H9 (cell line): ENCODE data around the gene SLC6A3. TPM values are rescaled to one million over a fixed set of nuclear protein-coding genes. Genes with fewer than 3 reads are reported as not detected.
A peak's percentile ranks its signal among the peaks of the same experiment; 100 is the strongest.

ENCODE experiments used
- DNase-seq: peaks from one replicate; pipeline ENCODE4 v3.0.0-alpha.2; 2017
- H2AFZ ChIP-seq: one replicate; pipeline ENCODE4 v1.6.1; 2013; ENCODE audit warnings: mild to moderate bottlenecking, low read length, control low read depth, moderate library complexity
- H2AK5ac ChIP-seq: 2 replicates; pipeline ENCODE4 v1.6.1; 2013; ENCODE audit warnings: low read length, control low read depth, mixed read lengths; ENCODE audit not compliant: insufficient read length
- H2BK120ac ChIP-seq: one replicate; pipeline ENCODE4 v1.6.1; 2013; ENCODE audit warnings: low read depth, mild to moderate bottlenecking, low read length, control low read depth, inconsistent platforms; ENCODE audit not compliant: poor library complexity, severe bottlenecking
- H2BK12ac ChIP-seq: 2 replicates; pipeline ENCODE4 v1.6.1; 2013; ENCODE audit warnings: low read length, control low read depth, mixed read lengths, low read depth; ENCODE audit not compliant: insufficient read length
- H2BK15ac ChIP-seq: 2 replicates; pipeline ENCODE4 v1.6.1; 2013; ENCODE audit warnings: low read depth, low read length, control low read depth
- H2BK20ac ChIP-seq: one replicate; pipeline ENCODE4 v1.6.1; 2013; ENCODE audit warnings: low read depth, mild to moderate bottlenecking, low read length, control low read depth, inconsistent platforms; ENCODE audit not compliant: poor library complexity, severe bottlenecking
- H2BK5ac ChIP-seq: 2 replicates; pipeline ENCODE4 v1.6.1; 2013; ENCODE audit warnings: low read length, control low read depth, mixed read lengths; ENCODE audit not compliant: insufficient read length
- H3K14ac ChIP-seq: 2 replicates; pipeline ENCODE4 v1.6.1; 2013; ENCODE audit warnings: low read length, control low read depth; ENCODE audit not compliant: insufficient read depth
- H3K18ac ChIP-seq: 2 replicates; pipeline ENCODE4 v1.6.1; 2013; ENCODE audit warnings: low read depth, mild to moderate bottlenecking, mixed read lengths, low read length, control low read depth; ENCODE audit not compliant: insufficient read length
- H3K23ac ChIP-seq: 2 replicates; pipeline ENCODE4 v1.6.1; 2013; ENCODE audit warnings: low read length, control low read depth, mixed read lengths, low read depth; ENCODE audit not compliant: insufficient read length
- H3K23me2 ChIP-seq: 2 replicates; pipeline ENCODE4 v1.6.1; 2013; ENCODE audit warnings: low read depth, mild to moderate bottlenecking, mixed read lengths, low read length, control low read depth; ENCODE audit not compliant: insufficient read length, poor library complexity, severe bottlenecking
- H3K27ac ChIP-seq: 2 replicates; pipeline ENCODE4 v1.5.1; 2013; ENCODE audit warnings: low read length, control low read depth, mixed read lengths, low read depth; ENCODE audit not compliant: insufficient read length
- H3K27me3 ChIP-seq: 2 replicates; pipeline ENCODE4 v1.6.1; 2013; ENCODE audit warnings: low read length, control low read depth, inconsistent platforms; ENCODE audit not compliant: insufficient read depth
- H3K4ac ChIP-seq: 2 replicates; pipeline ENCODE4 v1.6.1; 2013; ENCODE audit warnings: low read depth, mild to moderate bottlenecking, control low read depth, inconsistent platforms, low read length, moderate library complexity
- H3K4me1 ChIP-seq: 2 replicates; pipeline ENCODE4 v1.6.1; 2013; ENCODE audit warnings: low read length, control low read depth, inconsistent platforms; ENCODE audit not compliant: insufficient read depth
- H3K4me2 ChIP-seq: 2 replicates; pipeline ENCODE4 v1.6.1; 2013; ENCODE audit warnings: low read length, control low read depth, mixed read lengths; ENCODE audit not compliant: insufficient read length, insufficient read depth
- H3K56ac ChIP-seq: 2 replicates; pipeline ENCODE4 v1.6.1; 2013; ENCODE audit warnings: low read depth, mild to moderate bottlenecking, mixed read lengths, low read length, control low read depth; ENCODE audit not compliant: insufficient read length
- H3K79me1 ChIP-seq: 2 replicates; pipeline ENCODE4 v1.6.1; 2013; ENCODE audit warnings: low read depth, mild to moderate bottlenecking, moderate library complexity, low read length, control low read depth, inconsistent platforms; ENCODE audit not compliant: insufficient read depth, poor library complexity, severe bottlenecking
- H3K79me2 ChIP-seq: 2 replicates; pipeline ENCODE4 v1.6.1; 2013; ENCODE audit warnings: low read length, control low read depth, inconsistent platforms; ENCODE audit not compliant: insufficient read depth
- H3K9ac ChIP-seq: 2 replicates; pipeline ENCODE4 v1.6.1; 2013; ENCODE audit warnings: low read length, control low read depth, mixed read lengths; ENCODE audit not compliant: insufficient read length; ENCODE audit errors: extremely low read depth
- H3K9me3 ChIP-seq: one replicate; pipeline ENCODE4 v1.6.1; 2013; ENCODE audit warnings: low read depth, low read length, inconsistent platforms; ENCODE audit not compliant: control insufficient read depth
- H3T11ph ChIP-seq: one replicate; pipeline ENCODE4 v1.6.1; 2013; ENCODE audit warnings: mild to moderate bottlenecking, low read length, control low read depth, inconsistent platforms
- H4K20me1 ChIP-seq: one replicate; pipeline ENCODE4 v1.6.1; 2013; ENCODE audit not compliant: control insufficient read depth, insufficient read length, insufficient read depth
- H4K5ac ChIP-seq: 2 replicates; pipeline ENCODE4 v1.6.1; 2013; ENCODE audit warnings: low read depth, mild to moderate bottlenecking, mixed read lengths, low read length, control low read depth; ENCODE audit not compliant: insufficient read length
- H4K8ac ChIP-seq: replicated peaks from 2 replicates; pipeline ENCODE4 v1.6.1; 2013; ENCODE audit warnings: low read length, control low read depth, mixed read lengths, low read depth; ENCODE audit not compliant: insufficient read length
- H4K91ac ChIP-seq: 2 replicates; pipeline ENCODE4 v1.6.1; 2013; ENCODE audit warnings: low read depth, mild to moderate bottlenecking, moderate library complexity, mixed read lengths, low read length, control low read depth; ENCODE audit not compliant: insufficient read length
- H3K27ac Mint-ChIP-seq, 3 experiments: 2 replicates in 2 of 3; 3 replicates in 1 of 3; pipeline ENCODE4 v1.8.0; 2020 to 2021; ENCODE audit warnings: mixed read lengths in 3 of 3, mild to moderate bottlenecking in 1 of 3, moderate library complexity in 1 of 3
- H3K27me3 Mint-ChIP-seq: 2 replicates; pipeline ENCODE4 v1.8.0; 2021; ENCODE audit warnings: low read depth, mild to moderate bottlenecking, moderate library complexity, mixed read lengths
- H3K36me3 Mint-ChIP-seq, 3 experiments: 2 replicates in 2 of 3; 3 replicates in 1 of 3; pipeline ENCODE4 v1.8.0; 2020 to 2021; ENCODE audit warnings: low read depth in 3 of 3, mixed read lengths in 3 of 3; ENCODE audit not compliant: insufficient read depth in 1 of 3
- H3K4me1 Mint-ChIP-seq, 2 experiments: 2 replicates each; pipeline ENCODE4 v1.8.0; 2020; ENCODE audit warnings: mixed read lengths in 2 of 2
- H3K4me3 Mint-ChIP-seq, 2 experiments: 2 replicates in 1 of 2; 3 replicates in 1 of 2; pipeline ENCODE4 v1.8.0; 2020 to 2021; ENCODE audit warnings: mild to moderate bottlenecking in 2 of 2, mixed read lengths in 2 of 2, moderate library complexity in 1 of 2
- H3K9me3 Mint-ChIP-seq, 2 experiments: 2 replicates in 1 of 2; 3 replicates in 1 of 2; pipeline ENCODE4 v1.8.0; 2020; ENCODE audit warnings: mild to moderate bottlenecking in 2 of 2, mixed read lengths in 2 of 2, moderate library complexity in 1 of 2
- WGBS: extraction: QIAGEN DNeasy Blood & Tissue Kit; methylation state at CpG from one replicate; pipeline ENCODE4 v1.1.7; 2013; ENCODE audit warnings: missing lambda C conversion rate, low lambda C conversion rate, mixed read lengths; ENCODE audit not compliant: insufficient read length; ENCODE audit errors: extremely low coverage; 5-methylcytosine and 5-hydroxymethylcytosine counted together
- total RNA-seq: library from RNA; stranded (reverse); gene quantifications from 2 replicates; pipeline ENCODE4 v1.2.1, GENCODE V29; 2021
- TF ChIP-seq, protein P1 (sequence below): fragments of 200-600 bp; sonication (generic); conservative IDR thresholded peaks from 3 replicates; pipeline ENCODE4 v1.8.0; 2021; ENCODE audit warnings: antibody characterized with exemption, mild to moderate bottlenecking

SLC6A3 gene
- total RNA-seq, 1 experiment from 2014 or later = 0.61 TPM

- Histone ChIP-seq H3K79me2 (no peaks in the 10 kb centered on the region), H2BK20ac (no peak overlapping the region), H4K20me1 (peaks cover 2% of the 10 kb centered on the region), H3K27ac (no peak overlapping the region), H2AFZ (no peak overlapping the region), H3T11ph (no peak overlapping the region), H3K79me1 (no peaks in the 10 kb centered on the region), H2BK15ac (no peak overlapping the region), H3K23me2 (no peaks in the 10 kb centered on the region), H3K4me2 (no peak overlapping the region), H2BK120ac (no peak overlapping the region), H4K91ac (no peak overlapping the region), H4K5ac (no peak overlapping the region), H3K23ac (no peak overlapping the region), H2BK12ac (no peak overlapping the region), H4K8ac (no peak overlapping the region), H3K9ac (no peak overlapping the region), H3K14ac (no peak overlapping the region), H3K4ac (no peak overlapping the region), H3K56ac (no peak overlapping the region), H2AK5ac (no peak overlapping the region), H2BK5ac (no peak overlapping the region), H3K9me3 (no peaks in the 10 kb centered on the region), H3K27me3 (no peaks in the 10 kb centered on the region), H3K18ac (no peak overlapping the region), H3K4me1 (no peaks in the 10 kb centered on the region)
- H3K27me3 Mint-ChIP-seq = no peaks in the 10 kb centered on the region
- H3K4me3 Mint-ChIP-seq = no peak overlapping the region
- no peak for DNase-seq
- WGBS = no CpG with 5 or more reads among the region's 24 CpGs
- peaks cover 50 to 93% (median 91%) of the 10 kb centered on the region in 3 experiments; a peak in 6 of 7 replicates for H3K36me3 Mint-ChIP-seq
- peaks cover 3% of the 10 kb centered on the region in 2 experiments; a peak in 3 of 4 replicates for H3K4me1 Mint-ChIP-seq
- H3K27ac Mint-ChIP-seq = 0 out of 7 replicates have a peak overlapping the region, but pooled peaks of 1 of the 3 experiments have one; percentile 57
- TF ChIP-seq, protein P1, sequence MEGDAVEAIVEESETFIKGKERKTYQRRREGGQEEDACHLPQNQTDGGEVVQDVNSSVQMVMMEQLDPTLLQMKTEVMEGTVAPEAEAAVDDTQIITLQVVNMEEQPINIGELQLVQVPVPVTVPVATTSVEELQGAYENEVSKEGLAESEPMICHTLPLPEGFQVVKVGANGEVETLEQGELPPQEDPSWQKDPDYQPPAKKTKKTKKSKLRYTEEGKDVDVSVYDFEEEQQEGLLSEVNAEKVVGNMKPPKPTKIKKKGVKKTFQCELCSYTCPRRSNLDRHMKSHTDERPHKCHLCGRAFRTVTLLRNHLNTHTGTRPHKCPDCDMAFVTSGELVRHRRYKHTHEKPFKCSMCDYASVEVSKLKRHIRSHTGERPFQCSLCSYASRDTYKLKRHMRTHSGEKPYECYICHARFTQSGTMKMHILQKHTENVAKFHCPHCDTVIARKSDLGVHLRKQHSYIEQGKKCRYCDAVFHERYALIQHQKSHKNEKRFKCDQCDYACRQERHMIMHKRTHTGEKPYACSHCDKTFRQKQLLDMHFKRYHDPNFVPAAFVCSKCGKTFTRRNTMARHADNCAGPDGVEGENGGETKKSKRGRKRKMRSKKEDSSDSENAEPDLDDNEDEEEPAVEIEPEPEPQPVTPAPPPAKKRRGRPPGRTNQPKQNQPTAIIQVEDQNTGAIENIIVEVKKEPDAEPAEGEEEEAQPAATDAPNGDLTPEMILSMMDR = no peak
- no peaks in the 10 kb centered on the region for H3K9me3 Mint-ChIP-seq
Observed at GRCh38 chr5:1474866-1475543, 29.8 kb upstream of the SLC6A3 start.
